Mammary epithelial cell (primary cell): Measurements from ENCODE around the gene LSMEM2.
"Not testable (repeated sequence)": the region's sequence is repeated elsewhere in the genome, so short reads cannot be mapped to it uniquely, and the experiment has no call there.

Source experiments
- CTCF ChIP-seq, 2 donors: IDR thresholded peaks in 1 of 2; conservative IDR thresholded peaks in 1 of 2; 2 replicates each; pipeline ENCODE4 v1.5.1; 2011 to 2012; ENCODE audit warnings: inconsistent platforms in 2 of 2, low read length in 2 of 2, mild to moderate bottlenecking in 2 of 2, control low read depth in 1 of 2, low read depth in 1 of 2; ENCODE audit not compliant: insufficient read depth in 1 of 2; ENCODE audit errors: extremely low read depth in 1 of 2
- EZH2 ChIP-seq: IDR thresholded peaks from 2 replicates; pipeline ENCODE4 v1.6.1; 2012; ENCODE audit warnings: low read length, inconsistent platforms, borderline replicate concordance

- not testable (repeated sequence) for TF ChIP-seq CTCF (conservative IDR thresholded peaks at IDR 0.05 in 1 of 2, IDR thresholded peaks at IDR 0.05 in 1 of 2; ENCODE audit: extremely low read depth in 1 of 2, insufficient read depth in 1 of 2, low read depth in 1 of 2, low read length in 2 of 2); EZH2
Measured at GRCh38 chr3:50262200-50262599, 16.7 kb upstream of the LSMEM2 start.
